Measurements from ENCODE around the gene RNF4.

The RNF4 gene

GRCh38 chr4:2449511-2450392, 19.2 kb upstream of the RNF4 start:
- DNase-seq (ENCODE audit: low read depth, low spot score) = no peak

DNA sequence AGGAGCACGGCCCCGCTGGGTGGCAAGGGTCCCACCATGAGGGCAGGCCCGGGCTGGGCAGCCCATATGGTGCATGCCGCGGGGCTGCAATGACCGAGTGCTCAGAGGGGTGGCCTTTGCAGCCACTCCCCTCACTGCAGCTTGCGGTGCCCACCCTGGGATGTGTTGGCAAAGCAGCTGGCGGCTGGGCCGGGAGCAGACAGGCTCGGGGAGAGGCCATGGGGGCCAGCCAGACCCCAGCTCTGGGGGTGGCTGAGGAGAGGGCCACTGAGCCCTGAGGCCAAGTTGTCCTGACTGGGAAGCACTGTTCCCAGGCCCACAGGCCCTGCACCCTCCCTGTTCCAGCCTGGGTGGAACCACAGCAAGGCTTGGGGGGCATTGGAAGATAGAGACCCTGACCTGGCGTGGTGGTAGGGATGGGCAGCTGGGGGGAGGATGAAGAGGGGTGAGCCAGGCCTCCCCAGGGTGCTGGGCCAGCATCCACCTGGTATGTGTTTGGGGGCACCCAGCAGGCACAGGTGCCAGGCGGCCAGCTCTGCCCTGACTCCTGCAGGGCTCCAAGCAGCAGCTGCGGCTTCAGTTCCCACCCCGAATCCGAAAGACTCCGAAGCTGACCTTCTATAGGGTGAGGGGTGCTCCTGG, 18.4 kb upstream of the RNF4 start:
- no peak overlapping the region for H3K9ac ChIP-seq (ENCODE audit: insufficient read length)
- no peak for DNase-seq (ENCODE audit: low read depth, low spot score)
- H3K36me3 ChIP-seq (ENCODE audit: insufficient read depth, low read length) = no peaks in the 10 kb centered on the region
- H3K9me3 ChIP-seq (ENCODE audit: low read depth, low read length) = no peaks in the 10 kb centered on the region
- H3K27ac ChIP-seq = no peak overlapping the region
- no peak for TF ChIP-seq POLR2AphosphoS5 (IDR thresholded peaks at IDR 0.05; ENCODE audit: borderline replicate concordance, low read depth, low read length)
- no peak for TF ChIP-seq EZH2 (IDR thresholded peaks at IDR 0.05)
- TF ChIP-seq FOXP2 (optimal IDR thresholded peaks at IDR 0.05; ENCODE audit: control extremely low read depth, extremely low read length, insufficient read depth) = no peak
- no peak overlapping the region for H3K4me3 ChIP-seq

More at GRCh38 chr4:2449511-2450392, 19.2 kb upstream of the RNF4 start:
- Histone ChIP-seq H3K9me3 (ENCODE audit: low read depth, low read length) (no peaks in the 10 kb centered on the region), H3K27ac (no peak overlapping the region), H3K4me3 (no peak overlapping the region), H3K36me3 (ENCODE audit: insufficient read depth, low read length) (no peaks in the 10 kb centered on the region), H3K9ac (ENCODE audit: insufficient read length) (no peak overlapping the region)
- no peak for TF ChIP-seq EZH2 (IDR thresholded peaks at IDR 0.05)
- no peak for TF ChIP-seq FOXP2 (optimal IDR thresholded peaks at IDR 0.05; ENCODE audit: control extremely low read depth, extremely low read length, insufficient read depth)
- no peak for TF ChIP-seq POLR2AphosphoS5 (IDR thresholded peaks at IDR 0.05; ENCODE audit: borderline replicate concordance, low read depth, low read length)

GRCh38 chr4:2451036-2451520, 17.8 kb upstream of the RNF4 start:
- no peak overlapping the region for H3K9ac ChIP-seq (ENCODE audit: insufficient read length)
- no peaks in the 10 kb centered on the region for H3K36me3 ChIP-seq (ENCODE audit: insufficient read depth, low read length)
- no peak for DNase-seq (ENCODE audit: low read depth, low spot score)
- no peaks in the 10 kb centered on the region for H3K9me3 ChIP-seq (ENCODE audit: low read depth, low read length)
- no peak for TF ChIP-seq EZH2 (IDR thresholded peaks at IDR 0.05)
- no peak for TF ChIP-seq POLR2AphosphoS5 (IDR thresholded peaks at IDR 0.05; ENCODE audit: borderline replicate concordance, low read depth, low read length)
- TF ChIP-seq FOXP2 (optimal IDR thresholded peaks at IDR 0.05; ENCODE audit: control extremely low read depth, extremely low read length, insufficient read depth) = no peak
- no peak overlapping the region for H3K4me3 ChIP-seq
- no peak overlapping the region for H3K27ac ChIP-seq

DNA sequence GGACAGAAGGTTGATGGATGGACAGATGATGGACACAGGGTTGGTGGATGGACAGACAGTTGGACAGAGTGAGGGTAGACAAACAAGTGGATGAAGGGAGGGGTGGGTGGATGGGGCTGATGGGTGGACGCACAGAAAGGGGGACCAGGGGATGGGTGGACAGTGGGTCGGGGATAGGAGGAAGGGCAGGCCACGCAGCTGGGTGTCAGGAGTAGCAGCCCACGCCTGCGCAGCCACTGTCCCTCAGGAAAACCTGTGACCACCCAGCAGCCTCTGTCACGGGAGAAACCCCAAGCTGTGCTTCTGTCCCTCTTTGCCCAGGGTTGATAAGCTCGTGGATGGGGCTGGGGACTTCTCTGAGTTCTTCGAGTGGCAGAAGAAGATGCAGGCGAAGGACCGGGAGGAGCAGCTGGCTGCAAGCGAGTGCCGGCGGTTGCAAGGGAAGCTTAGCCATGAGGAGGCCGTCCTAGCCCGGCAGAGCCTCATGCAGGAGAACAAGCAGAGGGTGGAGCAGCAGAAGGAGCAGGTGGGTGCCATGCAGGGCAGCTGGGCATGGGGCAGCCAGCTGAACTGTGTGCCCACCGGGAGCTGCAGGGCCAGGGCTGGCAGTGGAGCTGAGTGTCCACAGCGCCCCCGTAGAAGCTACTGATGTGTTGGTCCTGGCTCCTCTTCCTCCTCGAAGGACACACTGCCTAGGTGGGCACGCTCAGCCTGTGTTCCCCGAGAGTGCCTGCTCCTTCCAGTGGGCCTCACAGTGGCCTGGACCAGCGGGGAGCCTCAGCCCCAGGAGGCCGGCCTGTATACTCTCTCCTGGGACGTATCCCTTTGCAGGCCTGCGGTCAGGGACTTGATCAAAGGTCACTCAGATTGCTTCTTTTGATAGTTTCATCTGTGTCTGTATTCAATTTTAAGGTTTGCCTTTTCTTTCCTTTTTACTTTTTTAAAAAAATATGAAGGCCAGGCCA, 16.8 kb upstream of the RNF4 start:
- no peak for DNase-seq (ENCODE audit: low read depth, low spot score)
- Histone ChIP-seq H3K36me3 (ENCODE audit: insufficient read depth, low read length) (no peaks in the 10 kb centered on the region), H3K27ac (no peak overlapping the region), H3K4me3 (no peak overlapping the region), H3K9me3 (ENCODE audit: low read depth, low read length) (no peaks in the 10 kb centered on the region), H3K9ac (ENCODE audit: insufficient read length) (no peak overlapping the region)
- TF ChIP-seq POLR2AphosphoS5 (IDR thresholded peaks at IDR 0.05; ENCODE audit: borderline replicate concordance, low read depth, low read length) = no peak
- no peak for TF ChIP-seq EZH2 (IDR thresholded peaks at IDR 0.05)
- TF ChIP-seq FOXP2 (optimal IDR thresholded peaks at IDR 0.05; ENCODE audit: control extremely low read depth, extremely low read length, insufficient read depth) = no peak

DNA sequence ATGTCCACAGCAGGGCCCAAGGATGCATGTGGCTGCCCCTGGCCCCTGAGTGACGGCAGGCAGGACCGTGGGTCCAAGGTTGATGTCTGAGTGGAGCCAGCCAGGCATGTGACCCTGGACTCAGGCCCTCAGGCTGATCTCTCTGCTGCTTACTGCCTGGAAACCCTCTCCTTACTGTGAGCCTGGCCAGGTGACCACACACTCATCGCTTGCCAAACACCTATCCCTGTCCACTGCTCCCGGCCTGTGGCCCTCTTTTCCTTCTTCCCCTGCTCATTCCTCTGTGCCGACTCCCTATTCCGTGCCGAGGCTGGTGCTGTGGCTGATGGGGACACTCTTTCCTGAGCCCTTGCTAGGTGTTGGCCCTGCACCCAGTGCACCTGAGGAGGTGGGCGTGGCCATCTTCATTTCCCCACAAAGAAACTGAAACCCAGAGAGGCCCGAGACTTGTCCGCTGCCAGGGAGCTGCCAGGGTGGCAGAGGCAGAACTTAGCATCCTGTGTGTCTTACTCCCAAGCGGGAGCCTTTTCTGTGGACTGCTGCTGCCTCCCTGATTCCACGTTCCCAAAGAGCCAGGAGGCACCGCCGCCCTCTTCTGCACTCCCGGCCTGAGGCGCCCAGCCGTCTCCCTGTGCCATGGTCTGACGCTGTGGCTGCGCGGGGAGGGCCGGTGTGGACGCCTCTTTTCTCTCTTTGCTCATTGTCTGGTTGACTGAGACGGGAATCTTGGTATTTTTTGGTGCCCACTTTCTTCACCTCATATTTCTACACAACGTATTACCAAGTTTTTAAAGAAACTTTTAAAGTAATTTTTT, 11.2 kb upstream of the RNF4 start:
- no peaks in the 10 kb centered on the region for H3K9me3 ChIP-seq (ENCODE audit: low read depth, low read length)
- no peak overlapping the region for H3K4me3 ChIP-seq
- no peaks in the 10 kb centered on the region for H3K36me3 ChIP-seq (ENCODE audit: insufficient read depth, low read length)
- no peak overlapping the region for H3K9ac ChIP-seq (ENCODE audit: insufficient read length)
- H3K27ac ChIP-seq = no peak overlapping the region
- TF ChIP-seq POLR2AphosphoS5 (IDR thresholded peaks at IDR 0.05; ENCODE audit: borderline replicate concordance, low read depth, low read length) (no peak), EZH2 (IDR thresholded peaks at IDR 0.05) (no peak), FOXP2 (optimal IDR thresholded peaks at IDR 0.05; ENCODE audit: control extremely low read depth, extremely low read length, insufficient read depth) (no peak)
- DNase-seq (ENCODE audit: low read depth, low spot score) = no peak

DNA sequence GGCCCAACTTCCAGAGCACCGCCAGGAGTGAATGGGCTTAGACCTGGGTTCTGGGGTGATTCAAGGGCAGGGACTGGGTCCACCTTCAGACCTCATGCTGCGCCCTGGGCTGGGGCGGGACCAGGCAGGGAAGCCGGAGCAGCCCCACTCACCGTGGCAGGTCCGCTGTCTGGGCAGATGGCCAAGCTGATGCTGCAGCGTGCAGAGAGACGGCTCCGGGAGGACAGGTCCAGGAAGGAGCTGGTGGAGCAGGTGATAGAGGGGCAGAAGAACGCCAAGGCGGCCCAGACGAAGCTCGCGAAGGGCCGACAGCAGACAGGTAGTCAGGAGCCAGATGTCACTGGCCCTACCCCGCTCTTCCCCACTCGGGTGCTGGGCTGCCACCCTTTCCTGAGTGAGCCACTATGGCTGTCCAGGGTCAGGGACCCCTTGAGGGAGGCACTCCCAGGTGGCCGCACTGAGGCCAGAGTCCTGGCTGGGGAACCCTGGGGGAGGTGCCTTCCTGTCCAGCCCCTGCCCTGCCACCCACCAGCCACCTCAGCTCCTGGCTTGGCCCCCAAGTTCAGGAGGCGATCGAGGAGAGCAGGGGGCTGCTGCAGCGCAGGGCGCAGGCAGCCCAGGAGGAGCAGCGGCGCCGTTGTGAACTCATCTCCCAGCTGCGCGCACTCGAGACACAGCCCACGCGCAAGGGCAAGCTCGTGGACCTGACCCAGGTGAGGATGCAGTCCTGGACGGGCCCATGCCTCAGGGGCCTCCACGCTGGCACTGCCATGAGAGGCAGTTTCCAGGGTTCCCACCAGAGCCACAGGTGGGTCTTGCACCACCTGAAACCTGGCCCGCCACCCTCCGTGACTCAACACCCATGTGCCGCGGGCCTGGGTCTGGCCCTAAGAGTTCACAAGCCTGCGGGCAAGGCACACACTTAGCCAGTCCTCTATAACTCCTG, 10.1 kb upstream of the RNF4 start:
- Histone ChIP-seq H3K36me3 (ENCODE audit: insufficient read depth, low read length) (no peaks in the 10 kb centered on the region), H3K4me3 (no peak overlapping the region), H3K27ac (no peak overlapping the region)

More for the DNA sequence above, 10.1 kb upstream of the RNF4 start:
- Histone ChIP-seq H3K9me3 (ENCODE audit: low read depth, low read length) (no peaks in the 10 kb centered on the region), H3K9ac (ENCODE audit: insufficient read length) (no peak overlapping the region)
- TF ChIP-seq FOXP2 (optimal IDR thresholded peaks at IDR 0.05; ENCODE audit: control extremely low read depth, extremely low read length, insufficient read depth) (no peak), POLR2AphosphoS5 (IDR thresholded peaks at IDR 0.05; ENCODE audit: borderline replicate concordance, low read depth, low read length) (no peak), EZH2 (IDR thresholded peaks at IDR 0.05) (no peak)
- DNase-seq (ENCODE audit: low read depth, low spot score) = no peak
